NCI-H2107 (cell line): ENCODE data around the gene SENP8.
"Not testable (repeated sequence)": the region's sequence is repeated elsewhere in the genome, so short reads cannot be mapped to it uniquely, and the experiment has no call there.

Experiments used
- DNase-seq: peaks from one replicate; lab custom pipeline; 2025; lab: John Stamatoyannopoulos, UW

The SENP8 gene

DNA sequence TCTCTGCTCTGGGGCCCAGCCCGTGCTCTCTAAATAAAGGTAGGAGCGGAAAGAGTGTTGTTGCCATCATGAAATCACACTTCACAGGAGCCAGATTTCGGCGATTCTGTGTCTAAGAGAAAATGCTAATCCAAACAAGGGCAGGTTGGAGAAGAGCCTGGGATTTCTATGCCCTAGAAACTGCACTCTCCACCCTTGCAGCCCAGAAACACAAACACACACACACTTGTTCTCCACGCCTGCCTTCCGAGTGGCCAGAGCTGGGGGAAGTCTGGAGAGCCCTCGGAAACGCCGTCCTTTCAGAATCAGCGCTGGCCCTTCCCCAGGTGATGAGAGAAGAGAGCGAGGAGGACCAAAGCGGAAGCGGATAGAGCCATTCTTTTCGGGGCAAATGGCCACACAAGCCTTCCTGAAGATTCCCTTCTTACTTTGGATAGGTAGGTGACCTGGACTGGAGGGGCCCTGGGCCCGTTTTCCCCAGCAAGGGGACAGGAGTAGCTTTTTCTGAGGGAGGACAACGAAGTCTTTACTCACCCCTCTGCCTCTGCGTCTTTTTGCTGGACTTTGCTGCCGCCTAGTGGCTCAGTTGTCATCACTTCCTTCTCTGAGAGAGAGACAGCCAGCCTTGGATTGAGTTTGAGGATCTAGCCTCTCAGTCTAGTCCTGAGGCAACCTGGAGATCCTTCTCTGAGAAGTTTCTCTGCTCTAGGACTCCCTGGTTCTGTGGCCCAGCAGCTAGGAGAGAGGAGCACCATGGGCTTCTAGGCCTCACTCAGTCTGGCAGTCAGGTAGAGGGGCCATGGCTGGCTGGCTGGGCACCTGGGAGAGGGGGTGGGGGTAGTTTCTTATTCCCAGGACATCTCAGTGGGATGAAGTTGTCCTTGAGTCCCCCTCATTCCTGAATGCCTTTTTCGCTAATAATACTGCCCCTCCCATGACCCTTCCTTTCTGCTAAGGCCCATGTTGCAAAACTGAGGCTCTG, 37.7 kb downstream of the SENP8 start:
- peak; percentile 13 for DNase-seq

DNA sequence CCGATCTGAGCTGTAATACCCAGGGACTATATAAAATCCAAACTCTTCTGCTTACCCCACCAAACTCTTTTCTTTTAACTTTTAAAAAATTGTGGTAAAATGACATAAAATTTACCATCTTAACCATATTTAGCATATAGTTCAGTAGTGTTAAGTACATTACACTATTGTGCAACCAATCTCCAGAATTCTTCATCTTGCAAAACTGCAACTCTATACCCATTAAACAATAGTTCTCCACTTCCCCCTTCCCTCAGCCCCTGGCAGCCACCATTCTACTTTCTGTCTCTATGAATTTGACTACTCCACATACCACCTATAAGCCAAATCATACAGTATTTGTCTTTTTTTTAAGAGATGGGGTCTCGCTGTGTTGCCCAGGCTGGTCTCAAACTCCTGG, 38.7 kb downstream of the SENP8 start:
- DNase-seq = no peak

GRCh38 chr15:72160696-72161245, 42.6 kb downstream of the SENP8 start:
- DNase-seq = no peak

DNA sequence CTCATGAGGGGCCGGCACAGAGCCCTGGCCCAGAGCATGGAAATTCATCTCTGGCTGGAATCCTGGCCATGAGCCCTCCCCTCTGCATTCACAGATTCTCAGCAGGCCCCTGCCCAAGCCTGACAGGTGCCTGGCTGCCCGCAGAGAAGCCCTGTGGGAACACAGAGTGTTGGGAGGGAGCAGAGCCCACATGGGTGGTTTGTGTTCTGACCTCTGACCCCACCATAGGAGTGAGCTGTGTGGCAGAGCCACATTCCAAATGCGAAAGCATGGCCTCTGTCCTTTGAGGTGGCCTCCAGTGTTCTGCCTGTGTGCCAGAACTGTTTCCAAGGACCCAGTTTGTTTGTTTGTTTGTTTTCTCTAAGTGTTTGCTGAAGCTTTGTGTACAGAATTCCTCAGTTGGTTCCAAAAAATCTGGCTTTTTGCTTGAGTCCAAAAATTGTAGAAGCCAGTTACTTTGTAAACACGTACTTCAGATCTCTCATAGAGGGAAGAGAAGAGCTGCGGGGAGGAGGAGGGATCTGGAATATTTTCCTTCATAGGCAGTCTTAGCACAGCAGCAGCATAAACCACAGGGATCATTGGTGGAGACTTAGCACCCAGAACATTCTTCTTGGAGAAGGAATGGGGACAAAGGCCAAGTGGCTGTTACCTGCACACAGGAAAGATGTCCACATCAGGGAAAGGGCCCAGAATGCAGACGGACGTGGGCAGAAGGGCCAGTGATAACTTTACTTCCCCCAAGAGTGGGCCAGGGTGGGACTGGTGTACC, 43.3 kb downstream of the SENP8 start:
- no peak for DNase-seq

GRCh38 chr15:72162569-72162968, 44.4 kb downstream of the SENP8 start:
- DNase-seq = no peak

DNA sequence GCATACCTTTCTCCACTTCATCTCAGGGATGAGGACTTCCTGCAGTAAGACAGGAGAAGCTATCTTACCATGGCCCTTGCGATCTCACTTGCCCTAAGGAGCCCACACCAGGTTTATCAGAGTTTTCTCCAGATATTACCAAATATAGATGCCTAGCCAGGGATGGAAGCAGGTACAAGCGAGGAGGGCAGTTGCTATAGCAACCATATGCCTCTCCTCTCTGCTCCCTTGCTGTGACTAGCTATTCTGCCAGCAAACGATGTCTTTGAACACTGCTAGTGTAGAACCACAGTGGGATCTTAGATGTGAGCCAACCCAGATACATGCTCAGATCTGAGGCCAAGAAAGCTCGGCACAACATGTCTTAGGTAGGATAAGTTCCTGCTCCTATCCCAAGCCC, 45.5 kb downstream of the SENP8 start:
- DNase-seq = no peak

GRCh38 chr15:72166716-72167417, 48.7 kb downstream of the SENP8 start:
- DNase-seq = no peak

DNA sequence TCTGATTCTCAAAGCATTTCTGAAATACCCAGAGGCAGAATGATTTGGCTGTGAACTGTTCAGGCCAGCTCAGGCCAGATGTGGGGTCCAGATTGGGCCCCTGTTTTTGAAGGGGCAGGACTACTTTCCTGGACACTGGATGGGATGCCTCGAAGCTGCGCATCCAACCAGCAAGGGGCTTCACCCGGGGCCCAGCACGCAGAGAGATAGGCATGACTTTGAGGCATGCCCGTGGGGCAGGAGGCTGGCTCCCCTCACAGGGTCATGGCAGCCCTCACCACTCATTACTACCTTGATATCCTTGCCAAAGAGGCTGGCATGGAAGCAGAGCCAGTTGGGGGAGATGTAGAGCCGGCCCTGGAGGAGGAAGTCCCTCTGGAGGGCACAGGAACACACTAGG, 49.2 kb downstream of the SENP8 start:
- no peak for DNase-seq

DNA sequence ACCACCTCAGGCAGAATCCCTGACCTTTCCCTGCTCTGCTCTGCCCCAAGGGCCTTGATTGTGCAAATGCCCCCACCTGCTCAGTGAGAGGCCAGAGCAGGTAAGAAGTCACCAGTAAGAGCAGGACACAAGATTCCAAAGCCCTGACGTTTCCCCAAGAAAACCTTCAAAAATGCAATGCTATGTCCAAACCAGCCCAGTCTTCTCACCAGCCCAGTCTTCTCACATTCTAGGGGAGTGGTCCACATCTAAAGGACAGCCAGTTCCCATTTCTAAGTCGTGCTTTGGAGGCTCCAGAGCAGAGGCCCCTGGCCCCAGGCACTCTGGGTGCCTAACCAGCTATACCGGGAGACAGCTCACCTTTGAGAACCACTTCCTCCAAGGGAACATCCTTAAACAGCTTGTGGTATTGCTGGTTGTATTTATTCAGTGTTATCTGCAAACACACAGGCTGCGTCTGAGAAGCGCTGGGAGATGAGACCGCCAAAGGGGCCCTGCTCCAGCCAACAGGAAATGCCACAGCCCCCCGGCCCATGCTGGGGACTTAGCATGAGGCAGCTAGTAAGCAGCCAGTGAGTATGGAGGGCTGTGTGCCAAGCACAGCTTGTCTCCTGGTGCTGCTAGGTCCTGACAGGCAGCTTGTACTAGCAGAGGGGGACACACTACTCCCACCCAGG, 50.1 kb downstream of the SENP8 start:
- DNase-seq = no peak

- DNase-seq = no peak
Observed at GRCh38 chr15:72168808-72169190, 50.6 kb downstream of the SENP8 start.

DNA sequence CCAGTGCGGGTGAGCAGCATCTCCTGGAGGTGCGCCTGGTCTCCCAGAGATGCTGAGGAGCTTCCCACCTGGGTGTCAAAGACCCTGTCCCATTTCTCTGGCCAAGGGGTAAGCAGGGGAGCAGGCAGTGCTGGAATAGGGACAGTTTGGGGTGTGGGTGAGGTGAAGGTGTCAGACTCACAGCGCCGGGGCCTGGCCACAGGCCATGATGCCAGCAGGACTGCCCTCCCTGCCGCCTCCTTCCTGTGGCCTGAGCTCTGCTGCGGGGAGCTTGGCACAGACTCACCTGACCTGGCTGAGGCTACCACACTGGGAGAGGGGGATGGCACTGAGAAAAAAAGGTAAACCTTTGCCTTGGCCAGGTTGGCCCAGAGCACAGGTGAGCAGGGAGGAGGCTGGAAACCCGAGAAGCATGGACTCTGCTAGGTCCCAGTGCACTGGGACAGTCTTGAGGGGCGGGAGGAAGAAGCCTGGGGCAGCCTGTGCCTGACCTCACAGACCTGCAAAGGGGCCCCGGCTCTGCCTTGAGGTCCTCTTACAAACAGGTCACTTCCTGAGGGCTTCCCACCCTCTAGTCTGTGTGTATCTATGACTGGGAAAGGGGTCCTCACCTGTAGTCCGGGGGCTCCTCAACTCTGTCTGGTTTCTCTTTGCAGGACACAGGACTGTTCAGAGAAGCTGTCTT, 51.2 kb downstream of the SENP8 start:
- DNase-seq = no peak

DNA sequence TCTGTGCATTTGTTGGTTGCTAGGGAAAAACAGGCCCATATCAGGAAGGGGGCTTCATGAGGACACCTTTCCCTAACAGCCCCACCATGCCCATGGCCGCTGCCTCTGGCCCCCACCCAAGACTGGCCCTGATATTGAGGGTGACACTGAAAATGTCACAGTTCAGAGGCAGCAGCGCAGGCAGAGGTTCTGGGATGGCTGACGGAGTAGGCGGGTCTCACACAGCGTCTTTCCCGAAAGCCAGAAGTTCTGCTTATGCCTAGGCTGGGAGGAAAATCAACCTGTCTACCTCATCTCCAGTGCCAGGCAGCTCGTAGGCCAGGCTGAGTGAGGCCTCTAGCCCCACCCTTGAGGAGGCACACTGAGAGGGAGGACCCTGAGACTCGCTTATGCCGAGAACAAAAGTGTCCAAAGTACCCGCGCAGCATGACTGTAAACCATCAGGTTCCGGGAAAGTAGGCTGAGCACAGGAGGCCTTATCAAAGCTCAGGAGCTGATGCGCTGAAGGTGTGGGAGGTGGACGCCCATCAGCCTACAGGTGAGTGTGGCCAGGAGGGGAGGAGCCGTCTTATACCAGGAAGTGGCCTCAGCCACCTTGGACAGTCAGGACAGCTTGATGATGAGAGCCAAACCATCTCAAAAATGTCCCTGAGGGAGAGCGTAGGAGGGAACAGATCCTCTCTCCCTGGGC, 51.9 kb downstream of the SENP8 start:
- DNase-seq = no peak

DNA sequence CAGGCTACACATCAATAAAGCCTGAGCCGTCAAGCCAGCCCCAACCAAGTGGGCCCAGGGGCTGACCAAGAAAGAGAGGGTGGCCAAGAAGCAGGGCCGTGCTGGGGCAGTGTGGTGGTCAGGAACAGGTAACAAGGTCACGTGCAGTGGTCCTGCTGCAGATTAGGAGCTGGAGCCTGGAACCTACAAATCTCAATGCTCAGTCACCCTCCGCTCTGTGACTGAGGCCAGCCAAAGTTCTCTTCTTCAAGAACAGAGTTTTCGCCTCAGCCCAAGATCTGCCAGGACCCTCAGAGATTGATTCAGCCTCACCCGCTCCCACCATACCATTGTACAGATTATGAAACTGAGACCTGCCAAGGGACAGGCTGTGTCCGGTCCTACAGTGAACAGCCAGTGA, 52.5 kb downstream of the SENP8 start:
- DNase-seq = no peak

GRCh38 chr15:72171978-72172377, 53.8 kb downstream of the SENP8 start:
- not testable (repeated sequence) for DNase-seq

GRCh38 chr15:72172796-72173195, 54.6 kb downstream of the SENP8 start:
- no peak for DNase-seq

DNA sequence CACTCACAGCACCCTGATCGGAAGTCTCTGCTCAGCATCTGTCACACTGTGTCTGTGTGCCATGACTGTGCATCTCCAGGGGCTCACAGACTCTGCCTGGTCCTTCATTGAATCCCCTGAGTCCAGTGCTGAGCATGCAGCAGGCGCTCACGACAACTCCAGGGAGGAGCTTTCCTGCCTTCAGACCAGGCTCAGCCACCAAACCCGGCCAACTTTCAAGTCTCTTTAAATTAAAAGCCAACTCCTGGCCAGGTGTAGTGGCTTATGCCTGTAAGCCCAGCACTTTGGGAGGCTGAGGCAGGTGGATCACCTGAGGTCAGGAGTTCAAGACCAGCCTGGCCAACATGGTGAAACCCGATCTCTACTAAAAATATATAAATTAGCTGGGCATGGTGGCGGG, 55.2 kb downstream of the SENP8 start:
- no peak for DNase-seq

DNA sequence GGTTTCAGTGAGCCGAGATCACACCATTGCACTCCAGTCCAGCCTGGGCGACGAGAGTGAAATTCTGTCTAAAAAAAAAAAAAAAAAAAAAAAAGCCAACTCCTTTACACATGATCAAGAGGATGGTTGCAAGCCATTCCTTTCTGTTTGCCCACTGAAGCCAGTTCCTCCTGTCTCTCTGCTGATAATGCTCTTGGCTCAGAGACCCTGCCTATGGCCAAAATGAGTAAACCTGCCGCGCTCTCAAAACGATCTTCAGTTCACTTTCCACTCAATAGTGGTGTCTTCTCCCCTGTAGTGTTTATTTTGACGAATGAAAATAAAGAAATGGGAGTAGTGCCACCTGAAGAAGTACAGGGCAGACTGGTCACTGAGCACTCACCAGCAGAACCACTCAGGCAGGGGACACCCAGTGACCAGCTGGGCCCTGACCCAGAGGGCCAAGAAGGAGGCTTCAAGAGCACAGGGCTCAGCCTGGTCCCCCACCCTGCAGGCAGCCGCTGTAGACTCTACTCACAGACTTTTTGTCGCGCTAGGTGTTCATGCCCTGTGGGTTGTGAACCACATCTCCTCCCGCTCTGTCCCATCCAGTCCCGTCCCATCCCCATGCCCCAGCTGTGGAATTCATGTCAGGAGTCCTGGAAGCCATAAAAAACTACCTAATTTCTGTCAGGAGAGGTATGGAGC, 55.8 kb downstream of the SENP8 start:
- no peak for DNase-seq

DNA sequence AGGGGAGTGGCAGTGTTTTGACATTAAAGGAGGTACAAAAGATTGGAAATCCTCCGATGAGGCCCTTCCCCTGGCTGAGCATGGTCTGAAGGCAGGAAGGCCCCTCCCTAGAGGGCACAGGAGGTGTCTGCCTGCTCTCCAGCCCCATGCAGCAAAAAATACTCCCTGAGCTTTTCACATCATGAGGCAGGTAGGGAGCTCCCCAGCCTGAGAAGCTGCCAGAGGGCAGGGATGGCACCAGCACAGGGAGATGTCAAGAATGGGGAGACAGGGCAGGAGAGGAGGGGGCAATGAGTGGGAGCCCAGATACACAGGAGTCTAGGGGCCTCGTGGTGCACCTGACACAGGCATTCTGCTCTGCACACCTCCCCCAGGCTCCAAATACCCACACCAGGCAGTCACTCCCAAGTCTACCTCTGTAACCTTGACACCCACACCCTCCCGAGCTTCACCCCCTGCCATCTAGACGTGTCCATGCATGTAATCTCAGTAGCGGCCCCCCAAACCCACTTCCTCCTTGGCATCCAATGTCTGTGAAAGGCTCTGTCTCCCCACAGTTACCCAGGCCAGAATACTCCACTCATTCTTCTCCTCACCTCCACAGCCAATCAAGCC, 56.5 kb downstream of the SENP8 start:
- no peak for DNase-seq
